Mucosa of descending colon (tissue), 3 donors: Measurements from ENCODE around the gene PCAT7. TPM values are rescaled to one million over a fixed set of nuclear protein-coding genes. Genes with fewer than 3 reads are reported as not detected.
"Not testable (repeated sequence)": the region's sequence is repeated elsewhere in the genome, so short reads cannot be mapped to it uniquely, and the experiment has no call there.

Experiments used
- ATAC-seq: fragments of 200-7000 bp; cut with Tn5 transposase; one replicate; pipeline ENCODE4 v1.9.1; 2020; ENCODE audit warnings: mild to moderate bottlenecking, moderate library complexity
- DNase-seq, 3 donors: peaks; one replicate each; pipeline ENCODE4 v3.0.0-alpha.2; 2020
- H3K36me3 ChIP-seq: fragments of 200-600 bp; one replicate; pipeline ENCODE4 v1.8.0; 2021; ENCODE audit warnings: low read depth, mild to moderate bottlenecking
- H3K4me1 ChIP-seq: fragments of 200-600 bp; one replicate; pipeline ENCODE4 v1.8.0; 2021; ENCODE audit warnings: low read depth, mild to moderate bottlenecking
- H3K4me3 ChIP-seq: fragments of 200-600 bp; one replicate; pipeline ENCODE4 v1.8.0; 2021; ENCODE audit warnings: mild to moderate bottlenecking
- H3K9me3 ChIP-seq: fragments of 200-600 bp; one replicate; pipeline ENCODE4 v1.8.0; 2021; ENCODE audit warnings: mild to moderate bottlenecking
- CTCF ChIP-seq: fragments of 200-600 bp; IDR thresholded peaks from one replicate; pipeline ENCODE4 v1.8.0; 2022; ENCODE audit warnings: antibody characterized with exemption, mild to moderate bottlenecking
- intact Hi-C, 2 donors: fragments of 100-400 bp; cut with DNase I in 1 of 2; cut with micrococcal nuclease in 1 of 2; formaldehyde crosslinking; loops; one replicate each; pipeline versions ENCODE4 v1.11.0 to v1.11.1; 2022; cut with DNase I, micrococcal nuclease
- total RNA-seq, 3 donors: library from RNA; stranded (reverse); fragmentation: NEBNext Ultra II Directional in 2 of 3; extraction: Animal tissue kit (Norgen Biotek cat#: 25700) in 2 of 3; gene quantifications; one replicate each; pipeline versions ENCODE4 v1.2.1 to v1.2.4, GENCODE V29; 2021 to 2023
- donor health status: DM: no; HTN: no; CAD: no; lungs with moderate emphysema.
- donor health status: DM: no; HTN: no; CAD: no.
- donor health status: DM: no; HTN: yes; CAD: no.

PCAT7 gene
- total RNA-seq, 3 donors from 2014 or later: 0.60 to 2.2 (median 1.2) TPM

GRCh38 chr9:94553029-94553938 lies 1.6 kb upstream of the PCAT7 start:
- Histone ChIP-seq H3K36me3 (no peaks in the 10 kb centered on the region), H3K4me3 (no peak overlapping the region), H3K9me3 (no peaks in the 10 kb centered on the region), H3K4me1 (peaks cover 7% of the 10 kb centered on the region)
- ATAC-seq: peak; percentile 84
- intact Hi-C loops: no loop called here
- TF ChIP-seq CTCF: no peak
- peak; percentile 65 to 78 (median 76) for DNase-seq

- no peak for TF ChIP-seq CTCF
- DNase-seq: peak; percentile 74 to 79 (median 78)
- Histone ChIP-seq H3K4me1 (peaks cover 7% of the 10 kb centered on the region), H3K9me3 (no peaks in the 10 kb centered on the region), H3K36me3 (no peaks in the 10 kb centered on the region), H3K4me3 (peak overlapping the region; percentile 9)
- peak; percentile 54 for ATAC-seq
- intact Hi-C loops: no loop called here
These were observed 825 bp upstream of the PCAT7 start for GRCh38 chr9:94554078-94554438.

- intact Hi-C loops: no loop called here
- peaks cover 7% of the 10 kb centered on the region for H3K4me1 ChIP-seq
- H3K4me3 ChIP-seq: no peak overlapping the region
- H3K9me3 ChIP-seq: no peaks in the 10 kb centered on the region
- ATAC-seq (no peak), DNase-seq (no peak)
- H3K36me3 ChIP-seq: no peaks in the 10 kb centered on the region
- TF ChIP-seq CTCF: no peak
These were observed 2.5 kb downstream of the PCAT7 start for GRCh38 chr9:94557376-94557775.

GRCh38 chr9:94560237-94560636 lies 5.4 kb downstream of the PCAT7 start:
- TF ChIP-seq CTCF: no peak
- H3K36me3 ChIP-seq: no peaks in the 10 kb centered on the region

GRCh38 chr9:94563548-94563947 lies 8.7 kb downstream of the PCAT7 start:
- H3K9me3 ChIP-seq: no peaks in the 10 kb centered on the region
- H3K36me3 ChIP-seq: no peaks in the 10 kb centered on the region
- no peak for ATAC-seq
- intact Hi-C loops: no loop called here
- DNase-seq: no peak
- no peak for TF ChIP-seq CTCF
- H3K4me3 ChIP-seq: no peak overlapping the region
- no peaks in the 10 kb centered on the region for H3K4me1 ChIP-seq

More at GRCh38 chr9:94560237-94560636, 5.4 kb downstream of the PCAT7 start:
- Histone ChIP-seq H3K9me3 (no peaks in the 10 kb centered on the region), H3K4me3 (no peak overlapping the region), H3K4me1 (no peaks in the 10 kb centered on the region)
- intact Hi-C loops: no loop called here
- DNase-seq: no peak
- ATAC-seq: no peak

GRCh38 chr9:94564279-94564678 lies 9.4 kb downstream of the PCAT7 start:
- intact Hi-C loops, ATAC-seq, H3K9me3 ChIP-seq, H3K4me3 ChIP-seq, DNase-seq, H3K4me1 ChIP-seq, H3K36me3 ChIP-seq: not testable (repeated sequence)
